Epithelial cell of alveolus of lung (primary cell): ENCODE data around the gene NCAPD2. TPM values are rescaled to one million over a fixed set of nuclear protein-coding genes. Genes with fewer than 3 reads are reported as not detected.

Experiments used
- total RNA-seq: library from RNA; depleted of rRNA; stranded (reverse); fragments of >200 nt; gene quantifications from 2 replicates; pipeline ENCODE4 v1.2.1, GENCODE V29; 2015

Gene NCAPD2, protein sequence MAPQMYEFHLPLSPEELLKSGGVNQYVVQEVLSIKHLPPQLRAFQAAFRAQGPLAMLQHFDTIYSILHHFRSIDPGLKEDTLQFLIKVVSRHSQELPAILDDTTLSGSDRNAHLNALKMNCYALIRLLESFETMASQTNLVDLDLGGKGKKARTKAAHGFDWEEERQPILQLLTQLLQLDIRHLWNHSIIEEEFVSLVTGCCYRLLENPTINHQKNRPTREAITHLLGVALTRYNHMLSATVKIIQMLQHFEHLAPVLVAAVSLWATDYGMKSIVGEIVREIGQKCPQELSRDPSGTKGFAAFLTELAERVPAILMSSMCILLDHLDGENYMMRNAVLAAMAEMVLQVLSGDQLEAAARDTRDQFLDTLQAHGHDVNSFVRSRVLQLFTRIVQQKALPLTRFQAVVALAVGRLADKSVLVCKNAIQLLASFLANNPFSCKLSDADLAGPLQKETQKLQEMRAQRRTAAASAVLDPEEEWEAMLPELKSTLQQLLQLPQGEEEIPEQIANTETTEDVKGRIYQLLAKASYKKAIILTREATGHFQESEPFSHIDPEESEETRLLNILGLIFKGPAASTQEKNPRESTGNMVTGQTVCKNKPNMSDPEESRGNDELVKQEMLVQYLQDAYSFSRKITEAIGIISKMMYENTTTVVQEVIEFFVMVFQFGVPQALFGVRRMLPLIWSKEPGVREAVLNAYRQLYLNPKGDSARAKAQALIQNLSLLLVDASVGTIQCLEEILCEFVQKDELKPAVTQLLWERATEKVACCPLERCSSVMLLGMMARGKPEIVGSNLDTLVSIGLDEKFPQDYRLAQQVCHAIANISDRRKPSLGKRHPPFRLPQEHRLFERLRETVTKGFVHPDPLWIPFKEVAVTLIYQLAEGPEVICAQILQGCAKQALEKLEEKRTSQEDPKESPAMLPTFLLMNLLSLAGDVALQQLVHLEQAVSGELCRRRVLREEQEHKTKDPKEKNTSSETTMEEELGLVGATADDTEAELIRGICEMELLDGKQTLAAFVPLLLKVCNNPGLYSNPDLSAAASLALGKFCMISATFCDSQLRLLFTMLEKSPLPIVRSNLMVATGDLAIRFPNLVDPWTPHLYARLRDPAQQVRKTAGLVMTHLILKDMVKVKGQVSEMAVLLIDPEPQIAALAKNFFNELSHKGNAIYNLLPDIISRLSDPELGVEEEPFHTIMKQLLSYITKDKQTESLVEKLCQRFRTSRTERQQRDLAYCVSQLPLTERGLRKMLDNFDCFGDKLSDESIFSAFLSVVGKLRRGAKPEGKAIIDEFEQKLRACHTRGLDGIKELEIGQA (N-terminal part only)
- total RNA-seq, result 40.1 and 98.9 TPM in 2 replicates

DNA sequence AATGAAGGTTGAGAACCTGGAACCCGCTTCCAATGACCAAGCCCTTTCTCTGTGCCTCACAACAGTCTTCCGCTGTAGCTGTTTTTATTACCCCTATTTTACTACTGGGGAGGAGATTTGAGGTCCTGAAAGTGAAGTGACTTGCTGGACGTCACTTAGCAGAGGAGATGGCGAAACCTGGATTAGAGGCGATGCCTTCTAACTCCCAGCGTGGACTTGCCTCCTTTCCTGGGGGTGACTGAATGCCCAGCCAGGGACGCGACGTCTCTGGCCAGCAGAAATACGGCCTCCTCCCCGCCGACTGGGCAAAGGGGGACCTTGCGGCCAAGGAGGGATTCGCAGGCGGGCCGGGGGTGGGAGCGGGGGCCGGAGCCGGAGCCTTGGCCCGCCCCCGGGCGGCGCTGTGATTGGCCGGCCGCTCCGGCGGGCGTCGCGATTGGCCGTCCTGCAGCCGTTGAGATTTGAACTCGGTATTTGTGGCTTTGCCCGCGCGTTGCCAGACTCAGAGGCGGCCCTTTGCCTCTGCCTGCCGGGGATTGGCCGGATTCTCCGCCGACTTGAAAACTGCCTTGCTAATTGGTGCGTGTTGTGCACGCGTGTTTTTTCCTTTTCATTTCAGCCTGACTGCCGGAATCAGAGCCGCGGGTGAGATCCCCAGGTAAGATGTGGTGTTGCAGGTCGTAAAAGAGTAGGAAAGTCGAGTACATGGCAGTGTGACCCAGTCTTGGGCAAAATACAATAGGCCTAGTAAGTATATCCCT is at the start of gene NCAPD2:
NCAPD2 (plus strand) TSS at position 606 of the 761 bp plus-strand sequence. CDS start 997 bp downstream, outside the sequence.

DNA sequence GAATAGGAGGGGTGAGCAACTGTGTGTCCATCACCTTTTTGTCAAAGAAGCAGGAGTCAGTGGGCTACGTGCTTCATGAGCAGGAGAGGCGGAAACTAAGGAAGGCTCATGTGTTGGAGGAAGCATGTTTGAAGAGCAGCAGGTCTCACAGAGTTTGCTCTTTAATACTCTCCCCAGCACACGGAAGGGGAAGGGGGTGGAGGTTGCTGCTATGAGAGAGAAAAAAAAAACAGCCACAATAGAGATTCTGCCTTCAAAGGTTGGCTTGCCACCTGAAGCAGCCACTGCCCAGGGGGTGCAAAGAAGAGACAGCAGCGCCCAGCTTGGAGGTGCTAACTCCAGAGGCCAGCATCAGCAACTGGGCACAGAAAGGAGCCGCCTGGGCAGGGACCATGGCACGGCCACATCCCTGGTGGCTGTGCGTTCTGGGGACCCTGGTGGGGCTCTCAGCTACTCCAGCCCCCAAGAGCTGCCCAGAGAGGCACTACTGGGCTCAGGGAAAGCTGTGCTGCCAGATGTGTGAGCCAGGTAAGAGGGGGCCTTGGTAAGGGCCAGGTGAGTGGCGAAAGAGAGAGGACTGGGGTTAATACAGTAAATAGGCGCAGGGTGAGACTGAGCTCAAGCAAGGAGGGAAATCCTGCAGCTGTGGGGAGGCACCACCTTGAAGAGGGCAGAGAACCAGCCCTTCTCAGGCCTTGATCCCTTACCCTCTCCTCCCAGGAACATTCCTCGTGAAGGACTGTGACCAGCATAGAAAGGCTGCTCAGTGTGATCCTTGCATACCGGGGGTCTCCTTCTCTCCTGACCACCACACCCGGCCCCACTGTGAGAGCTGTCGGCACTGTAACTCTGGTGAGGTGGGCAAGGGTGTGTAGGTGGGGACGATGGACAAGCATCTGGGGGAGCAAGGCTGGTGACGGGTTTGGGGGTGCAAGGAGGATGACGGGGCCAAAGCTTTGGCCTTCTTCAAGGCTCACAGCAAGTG is 48.9 kb upstream of the NCAPD2 start, which contains the start of gene CD27:
CD27 (plus strand) TSS at position 252 of the 985 bp plus-strand sequence; CDS start at position 393, 141 bp downstream.

DNA sequence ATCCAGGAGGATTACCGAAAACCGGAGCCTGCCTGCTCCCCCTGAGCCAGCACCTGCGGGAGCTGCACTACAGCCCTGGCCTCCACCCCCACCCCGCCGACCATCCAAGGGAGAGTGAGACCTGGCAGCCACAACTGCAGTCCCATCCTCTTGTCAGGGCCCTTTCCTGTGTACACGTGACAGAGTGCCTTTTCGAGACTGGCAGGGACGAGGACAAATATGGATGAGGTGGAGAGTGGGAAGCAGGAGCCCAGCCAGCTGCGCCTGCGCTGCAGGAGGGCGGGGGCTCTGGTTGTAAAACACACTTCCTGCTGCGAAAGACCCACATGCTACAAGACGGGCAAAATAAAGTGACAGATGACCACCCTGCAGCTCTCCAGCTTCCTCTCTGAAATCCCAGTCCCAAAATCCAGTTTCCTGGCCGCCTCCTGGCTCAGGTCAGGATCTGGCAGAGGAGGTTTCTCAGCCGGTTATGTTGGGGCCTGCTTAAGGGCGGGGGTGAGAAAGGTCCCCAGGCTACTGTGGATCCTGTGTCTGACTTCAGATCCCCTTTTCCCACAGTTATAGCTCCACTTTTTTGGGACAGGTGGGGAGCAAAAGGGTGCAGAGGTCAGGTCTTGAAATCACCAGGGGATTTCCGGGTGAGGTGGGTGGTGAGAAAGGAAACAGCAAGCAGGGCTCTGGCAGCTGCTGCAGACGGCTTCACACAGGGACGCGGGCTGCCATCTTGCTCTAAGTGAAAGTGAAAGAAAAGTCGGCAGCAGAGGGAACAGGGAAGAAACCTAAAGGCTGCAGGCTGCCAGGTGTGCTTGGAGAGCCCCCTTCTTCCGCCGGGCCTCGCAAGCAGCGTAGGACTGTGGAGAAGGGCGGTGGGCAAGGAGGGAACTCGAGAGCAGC is 42.3 kb upstream of the NCAPD2 start, which contains the start of gene TAPBPL:
TAPBPL (plus strand) TSS at position 695 of the 897 bp plus-strand sequence. CDS start 207 bp downstream, outside the sequence.

DNA sequence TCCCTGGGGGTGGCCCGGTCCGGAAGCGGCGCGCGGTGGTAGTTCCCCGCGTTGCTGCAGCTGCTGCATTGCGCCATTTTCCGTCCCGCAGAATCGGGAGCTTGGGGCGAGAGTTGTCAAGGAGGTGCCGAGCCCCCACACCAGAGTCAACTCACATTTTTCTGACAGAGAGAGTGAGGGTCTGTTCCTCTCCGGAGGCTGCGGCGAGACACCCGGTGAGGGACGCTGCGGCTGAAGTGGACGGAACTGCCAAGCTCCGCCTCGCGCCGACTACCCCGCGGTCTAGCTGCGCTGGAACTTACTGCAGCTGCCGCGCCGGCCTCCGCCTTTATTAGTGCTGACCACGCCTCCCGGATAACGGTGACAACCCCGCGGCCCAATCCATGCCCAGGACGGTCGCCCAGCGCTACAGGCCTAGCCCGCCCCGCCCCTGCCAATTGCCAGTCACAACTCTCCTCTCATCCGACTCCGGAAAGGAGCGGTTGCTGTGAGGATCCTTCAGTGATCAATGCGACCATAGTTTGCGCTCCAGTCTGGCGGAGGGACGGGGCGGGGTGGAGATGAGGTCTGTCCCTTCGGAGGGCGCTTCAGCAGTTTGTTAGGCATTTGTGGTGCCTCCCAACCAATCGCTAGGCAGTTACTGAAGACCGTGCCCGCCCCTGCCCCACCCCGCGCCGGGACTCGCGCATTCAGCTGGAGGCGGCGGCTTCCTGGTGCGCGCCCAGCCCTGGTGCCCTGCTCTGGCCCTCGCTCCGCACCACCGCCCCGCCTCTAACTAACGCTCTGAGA is 23.3 kb upstream of the NCAPD2 start, which contains the start of gene VAMP1:
VAMP1 (minus strand) TSS at position 303 of the 789 bp plus-strand sequence; CDS start at position 157, 146 bp downstream.

DNA sequence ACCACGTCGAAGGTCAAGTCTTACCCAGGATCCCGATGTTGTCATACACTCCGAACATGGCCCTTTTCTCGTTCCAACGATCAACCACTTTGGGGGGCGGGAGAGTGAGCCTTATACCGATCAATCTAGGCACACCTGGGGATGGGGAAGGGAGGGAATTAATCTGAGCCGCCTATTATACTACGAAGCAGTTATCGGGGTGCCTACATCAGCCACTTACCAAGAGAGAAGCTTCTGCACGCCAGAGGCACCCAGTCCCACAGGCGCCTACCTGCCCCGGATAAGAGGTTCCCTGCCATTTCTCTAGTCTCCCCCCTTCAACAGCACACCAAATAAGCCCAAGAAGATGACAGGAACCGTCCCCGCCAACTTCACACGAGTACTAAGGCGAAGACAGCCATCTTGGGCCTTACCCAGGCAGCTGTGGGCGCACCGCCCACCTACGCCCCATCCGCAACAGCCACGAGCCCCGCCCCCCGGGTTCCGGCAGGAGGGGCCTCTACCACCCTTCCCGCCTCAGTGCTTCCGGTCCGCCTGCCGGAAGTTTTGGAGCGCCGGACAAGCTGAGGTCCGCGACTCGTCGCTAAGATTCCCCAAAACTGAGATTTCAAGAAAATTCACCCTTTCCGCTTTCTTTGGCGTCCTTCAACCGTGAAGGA is 935 bp upstream of the NCAPD2 start, which contains the start of gene MRPL51:
MRPL51 (minus strand) TSS at position 425 of the 659 bp plus-strand sequence; CDS start at position 299, 126 bp downstream.

DNA sequence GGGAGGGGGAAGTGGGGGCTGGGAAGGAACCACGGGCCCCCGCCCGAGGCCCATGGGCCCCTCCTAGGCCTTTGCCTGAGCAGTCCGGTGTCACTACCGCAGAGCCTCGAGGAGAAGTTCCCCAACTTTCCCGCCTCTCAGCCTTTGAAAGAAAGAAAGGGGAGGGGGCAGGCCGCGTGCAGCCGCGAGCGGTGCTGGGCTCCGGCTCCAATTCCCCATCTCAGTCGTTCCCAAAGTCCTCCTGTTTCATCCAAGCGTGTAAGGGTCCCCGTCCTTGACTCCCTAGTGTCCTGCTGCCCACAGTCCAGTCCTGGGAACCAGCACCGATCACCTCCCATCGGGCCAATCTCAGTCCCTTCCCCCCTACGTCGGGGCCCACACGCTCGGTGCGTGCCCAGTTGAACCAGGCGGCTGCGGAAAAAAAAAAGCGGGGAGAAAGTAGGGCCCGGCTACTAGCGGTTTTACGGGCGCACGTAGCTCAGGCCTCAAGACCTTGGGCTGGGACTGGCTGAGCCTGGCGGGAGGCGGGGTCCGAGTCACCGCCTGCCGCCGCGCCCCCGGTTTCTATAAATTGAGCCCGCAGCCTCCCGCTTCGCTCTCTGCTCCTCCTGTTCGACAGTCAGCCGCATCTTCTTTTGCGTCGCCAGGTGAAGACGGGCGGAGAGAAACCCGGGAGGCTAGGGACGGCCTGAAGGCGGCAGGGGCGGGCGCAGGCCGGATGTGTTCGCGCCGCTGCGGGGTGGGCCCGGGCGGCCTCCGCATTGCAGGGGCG is 40.2 kb downstream of the NCAPD2 start, which contains the start of gene GAPDH:
GAPDH (plus strand) TSS at position 595 of the 772 bp plus-strand sequence. CDS start 316 bp downstream, outside the sequence.

Other genes with a start within 250 kb of the NCAPD2 start
- 0.26 and 0.32 TPM in 2 replicates for gene PLEKHG6, start 183.4 kb upstream of the NCAPD2 start, total RNA-seq
- 241 and 342 TPM in 2 replicates for gene TNFRSF1A, start 152.0 kb upstream of the NCAPD2 start, total RNA-seq
- gene SCNN1A, start 118.5 kb upstream of the NCAPD2 start, total RNA-seq, result 1.3 and 5.2 TPM in 2 replicates
- 131 and 197 TPM in 2 replicates for gene LTBR, start 109.9 kb upstream of the NCAPD2 start, total RNA-seq
- gene CD27, start 49.1 kb upstream of the NCAPD2 start, total RNA-seq, result not detected in 2 replicates
- 5.8 and 14.5 TPM in 2 replicates for gene TAPBPL, start 42.1 kb upstream of the NCAPD2 start, total RNA-seq
- gene VAMP1, start 23.4 kb upstream of the NCAPD2 start, total RNA-seq, result 2.6 and 20.4 TPM in 2 replicates
- gene MRPL51, start 840 bp upstream of the NCAPD2 start, total RNA-seq, result 84.3 and 110 TPM in 2 replicates
- 6,589 and 9,177 TPM in 2 replicates for gene GAPDH, start 40.4 kb downstream of the NCAPD2 start, total RNA-seq
- gene IFFO1, start 61.9 kb downstream of the NCAPD2 start, total RNA-seq, result 7.5 and 7.7 TPM in 2 replicates
- gene NOP2, start 74.2 kb downstream of the NCAPD2 start, total RNA-seq, result 6.9 and 17.1 TPM in 2 replicates
- 210 and 238 TPM in 2 replicates for gene CHD4, start 113.3 kb downstream of the NCAPD2 start, total RNA-seq
- gene LPAR5, start 141.9 kb downstream of the NCAPD2 start, total RNA-seq, result 0.65 TPM in 1 of 2 replicates, not detected in the other
- gene ACRBP, start 153.3 kb downstream of the NCAPD2 start, total RNA-seq, result 0.13 and 0.72 TPM in 2 replicates
- 24.4 and 89.2 TPM in 2 replicates for gene ING4, start 169.0 kb downstream of the NCAPD2 start, total RNA-seq
- 16.8 and 39.4 TPM in 2 replicates for gene ZNF384, start 195.3 kb downstream of the NCAPD2 start, total RNA-seq
- 0.52 and 5.9 TPM in 2 replicates for gene PIANP, start 206.7 kb downstream of the NCAPD2 start, total RNA-seq
- gene COPS7A, start 229.9 kb downstream of the NCAPD2 start, total RNA-seq, result 50.6 and 80.7 TPM in 2 replicates